IPS-11a (cell line): ENCODE data around the gene TGFB1I1.

Experiments
- H3K4me3 ChIP-seq: one replicate; pipeline ENCODE4 v1.5.1; 2013; ENCODE audit warnings: low read depth, low read length, control low read depth

The TGFB1I1 gene

DNA sequence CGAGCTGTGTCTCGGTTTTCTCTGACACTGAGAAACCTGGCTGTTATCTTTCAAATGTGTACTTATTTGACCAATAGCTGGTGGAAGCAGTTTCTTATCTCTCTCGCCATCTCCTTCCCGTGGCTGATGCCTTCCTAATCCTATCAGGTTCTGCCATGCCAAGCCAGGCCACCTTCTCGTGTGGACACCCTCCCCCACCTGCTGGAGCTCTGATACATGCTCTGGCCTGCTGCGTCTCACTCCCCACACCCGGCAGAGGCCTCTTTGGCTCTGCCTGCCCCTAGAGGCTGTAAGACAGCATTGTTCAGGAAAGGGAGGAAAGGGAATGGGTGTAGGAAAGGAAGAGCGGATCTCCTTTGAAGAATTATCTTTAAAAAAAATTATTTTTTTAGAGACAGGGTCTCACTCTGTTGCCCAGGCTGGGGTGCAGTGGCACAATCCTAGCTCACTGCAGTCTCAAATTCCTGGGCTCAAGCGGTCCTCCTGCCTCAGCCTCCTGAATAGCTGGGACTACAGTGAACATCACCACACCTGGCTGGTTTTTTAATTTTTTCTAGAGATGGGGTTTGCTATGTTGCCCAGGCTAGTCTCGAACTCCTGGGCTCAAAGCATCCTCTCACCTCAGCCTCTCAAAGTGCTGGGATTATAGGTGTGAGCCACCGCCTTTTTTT, 20.1 kb upstream of the TGFB1I1 start:
- H3K4me3 ChIP-seq, result no peak overlapping the region

DNA sequence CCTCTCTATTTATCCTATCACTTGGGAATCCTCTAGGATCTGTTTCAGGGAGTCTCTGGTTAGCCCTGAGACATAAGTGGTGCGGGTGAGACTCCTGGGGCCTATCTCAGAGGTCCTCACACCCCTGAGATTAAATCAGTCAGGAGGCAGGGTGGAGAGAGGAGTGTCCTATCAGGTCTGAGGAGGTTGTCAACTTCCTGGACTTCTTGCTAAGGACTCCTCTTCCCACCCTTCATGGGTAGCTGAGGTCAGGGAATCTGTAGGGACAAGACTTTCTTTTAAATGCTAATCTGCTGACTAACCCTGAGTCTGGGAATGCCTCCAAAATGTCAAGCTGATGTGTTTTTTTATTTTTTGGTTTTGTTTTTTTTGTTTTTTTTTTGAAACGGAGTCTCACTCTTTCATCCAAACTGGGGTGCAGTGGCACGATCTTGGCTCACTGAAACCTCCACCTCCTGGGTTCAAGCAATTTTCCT, 19.3 kb upstream of the TGFB1I1 start:
- no peak overlapping the region for H3K4me3 ChIP-seq

DNA sequence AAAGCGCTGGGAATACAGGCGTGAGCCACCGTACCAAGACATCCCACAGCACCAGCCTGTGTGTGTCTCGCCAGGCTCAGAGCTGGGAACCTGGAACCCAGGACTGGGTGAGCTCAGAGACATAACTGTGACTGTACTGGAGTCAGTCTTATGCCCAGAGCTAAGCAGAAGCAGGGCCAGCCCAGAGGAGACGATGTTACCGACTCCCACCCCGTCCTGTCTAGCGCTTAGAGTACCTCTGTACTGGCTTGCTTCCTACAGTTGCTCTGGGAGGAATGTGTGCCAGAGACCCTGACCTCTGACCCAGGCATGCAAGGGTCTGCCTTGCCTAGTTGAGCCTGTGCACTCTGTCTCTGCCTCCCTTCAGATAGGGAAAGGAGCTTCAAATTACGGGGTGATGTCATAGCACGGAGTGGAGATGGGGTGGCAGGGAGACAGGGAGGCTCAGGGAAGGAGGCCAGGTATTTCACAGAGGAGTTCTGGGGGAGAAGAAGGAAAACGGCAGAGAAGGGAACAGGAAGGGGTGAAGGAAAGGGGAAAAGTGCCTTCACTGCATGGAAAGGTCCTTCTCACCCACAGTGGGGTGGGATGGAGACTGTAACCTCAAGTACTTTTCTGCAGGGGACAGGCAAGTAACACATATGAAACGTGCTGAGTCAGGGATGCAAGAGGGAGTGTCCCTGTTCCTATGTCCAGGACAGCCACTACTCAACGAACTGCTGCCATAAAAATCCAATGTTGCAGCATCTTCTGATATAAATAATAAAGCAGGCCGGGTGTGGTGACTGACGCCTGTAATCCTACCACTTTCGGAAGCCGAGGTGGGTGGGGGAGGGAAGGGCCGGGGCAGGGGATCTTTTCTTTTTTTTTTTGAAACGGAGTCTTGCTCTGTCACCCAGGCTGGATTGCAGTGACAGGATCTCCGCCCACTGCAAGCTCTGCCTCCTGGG, 18.4 kb upstream of the TGFB1I1 start:
- no peak overlapping the region for H3K4me3 ChIP-seq

DNA sequence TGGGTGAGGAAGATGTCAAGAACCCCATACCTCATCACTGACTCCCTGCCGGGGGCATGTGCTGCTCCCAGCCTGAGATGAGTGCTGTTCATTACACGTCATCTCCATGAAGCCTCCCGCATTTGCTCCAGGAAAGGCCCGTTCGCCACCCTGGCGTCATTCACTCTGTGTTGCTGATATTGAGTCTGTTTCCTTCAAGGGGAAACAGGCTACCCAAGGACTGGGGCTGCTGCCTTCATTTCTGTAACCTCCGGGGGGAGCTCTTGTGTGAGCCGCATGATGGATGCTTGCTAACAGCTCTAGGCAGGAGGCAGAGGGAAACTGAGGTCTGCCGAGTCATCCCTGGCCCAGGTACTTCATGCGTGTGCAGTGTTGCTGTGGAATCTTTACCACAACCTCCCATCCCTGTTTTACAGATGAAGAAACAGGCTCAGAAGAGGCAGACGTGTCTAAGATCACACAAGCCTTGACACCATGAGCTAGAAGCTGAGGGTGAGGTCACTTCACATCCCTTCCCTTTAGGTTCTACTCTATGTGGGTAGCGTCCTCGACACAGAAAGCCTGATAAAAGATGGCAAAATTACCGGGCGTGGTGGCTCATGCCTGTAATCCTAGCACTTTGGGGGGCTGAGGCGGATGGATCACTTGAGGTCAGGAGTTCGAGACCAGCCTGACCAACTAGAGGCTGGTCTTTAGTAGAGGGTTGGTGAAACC, 16.2 kb upstream of the TGFB1I1 start:
- no peak overlapping the region for H3K4me3 ChIP-seq

DNA sequence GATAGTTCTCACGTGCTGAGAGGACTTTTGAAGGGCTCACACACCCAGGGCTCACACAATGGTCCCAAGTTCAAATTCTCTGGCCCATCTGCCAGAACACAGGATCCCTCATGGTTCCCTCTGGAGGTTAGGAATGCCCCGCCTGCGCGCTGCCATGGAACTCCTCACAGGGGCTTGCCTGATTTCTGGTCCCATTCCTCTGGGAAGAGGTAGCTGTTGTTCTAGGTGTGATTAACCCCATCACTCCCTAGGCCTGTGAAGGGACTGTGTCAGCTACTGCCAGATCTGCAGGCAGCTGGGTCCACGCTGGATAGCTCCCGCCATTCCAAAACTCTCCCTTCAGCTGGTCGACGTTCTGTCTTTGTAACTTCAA, 15.0 kb upstream of the TGFB1I1 start:
- no peak overlapping the region for H3K4me3 ChIP-seq

DNA sequence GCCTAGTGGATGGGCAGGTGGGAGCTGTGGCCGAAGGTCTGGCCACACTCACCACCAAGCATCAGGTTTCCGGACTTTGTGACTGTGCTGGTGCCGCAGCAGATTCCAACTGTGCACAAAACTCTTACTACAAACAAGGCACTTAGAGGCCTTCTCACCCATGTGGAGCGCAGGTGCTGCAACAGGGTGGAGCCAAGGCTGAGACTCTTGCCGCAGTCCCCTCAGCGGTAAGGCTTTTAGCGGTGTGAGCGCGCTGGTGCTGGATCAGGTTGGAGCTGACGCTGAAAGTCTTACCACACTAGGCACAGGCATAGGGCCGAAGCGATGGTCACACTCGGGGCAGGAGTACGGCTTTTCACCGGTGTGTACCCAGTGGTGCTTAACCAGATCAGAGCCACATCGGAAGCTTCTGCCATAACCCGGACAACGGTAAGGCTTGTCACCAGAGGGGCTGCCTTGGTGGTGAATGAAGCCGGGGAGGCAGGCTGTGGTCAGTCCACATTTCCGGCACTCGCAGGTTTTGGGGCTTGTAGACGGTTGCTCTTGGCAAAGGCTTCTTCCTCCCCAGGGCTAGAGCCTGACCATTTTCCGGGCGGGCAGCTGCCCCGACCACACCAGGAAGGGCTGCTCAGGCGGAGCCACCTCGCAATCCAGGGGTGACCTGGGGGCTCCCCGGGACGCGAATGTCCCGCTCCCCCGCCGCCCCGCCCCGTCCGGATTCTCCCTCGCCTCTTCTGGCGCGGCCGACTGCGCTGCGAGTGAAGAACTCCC, 13.7 kb upstream of the TGFB1I1 start:
- peak overlapping the region; percentile 85 for H3K4me3 ChIP-seq

DNA sequence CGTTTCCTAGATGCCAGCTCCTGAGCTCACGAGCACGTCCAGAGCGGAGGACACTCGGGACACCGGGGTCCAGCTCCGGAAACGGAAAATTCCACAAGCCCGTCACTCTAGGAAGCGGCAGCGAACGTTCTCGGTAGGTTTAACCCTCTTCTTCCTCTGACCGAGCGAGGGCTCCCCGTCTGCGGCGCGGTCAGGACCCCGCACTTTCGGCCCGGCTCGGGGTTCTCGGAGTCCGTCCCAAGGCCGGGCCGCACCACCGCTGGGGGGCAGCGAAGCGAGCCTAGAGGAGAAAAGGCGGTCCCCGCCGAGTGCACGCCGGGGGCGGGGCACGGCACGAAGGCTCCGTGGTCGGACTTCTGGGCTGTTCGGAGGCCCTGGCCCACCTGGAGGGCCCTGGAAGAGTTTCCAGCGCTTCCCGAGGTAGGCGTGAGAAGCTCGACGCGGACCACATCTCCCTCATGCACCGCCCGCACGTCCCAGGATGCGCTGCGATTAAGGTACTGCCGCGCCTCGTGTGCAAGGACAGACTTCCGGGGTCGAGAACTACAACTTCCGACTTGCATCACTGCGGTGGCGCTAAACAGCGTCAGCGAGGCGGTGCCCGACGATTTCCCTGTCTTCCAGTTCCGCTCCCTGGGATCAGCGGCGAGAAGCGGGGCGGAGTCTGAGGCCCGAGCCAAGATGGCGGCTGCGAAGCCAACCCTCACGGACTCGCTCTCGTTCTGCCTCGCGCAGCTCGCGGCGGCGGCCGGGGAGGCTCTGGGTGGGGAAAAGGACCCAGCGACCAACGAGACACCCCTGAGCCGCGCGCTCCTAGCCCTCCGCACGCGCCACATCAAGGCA, 12.9 kb upstream of the TGFB1I1 start, which contains the start of gene ARMC5:
TSS of gene ARMC5 (plus strand) at position 658 of the 843 bp plus-strand sequence. CDS start at position 682, 24 bp downstream.
- peak within 1 kb of the TSS; percentile 85 for H3K4me3 ChIP-seq

DNA sequence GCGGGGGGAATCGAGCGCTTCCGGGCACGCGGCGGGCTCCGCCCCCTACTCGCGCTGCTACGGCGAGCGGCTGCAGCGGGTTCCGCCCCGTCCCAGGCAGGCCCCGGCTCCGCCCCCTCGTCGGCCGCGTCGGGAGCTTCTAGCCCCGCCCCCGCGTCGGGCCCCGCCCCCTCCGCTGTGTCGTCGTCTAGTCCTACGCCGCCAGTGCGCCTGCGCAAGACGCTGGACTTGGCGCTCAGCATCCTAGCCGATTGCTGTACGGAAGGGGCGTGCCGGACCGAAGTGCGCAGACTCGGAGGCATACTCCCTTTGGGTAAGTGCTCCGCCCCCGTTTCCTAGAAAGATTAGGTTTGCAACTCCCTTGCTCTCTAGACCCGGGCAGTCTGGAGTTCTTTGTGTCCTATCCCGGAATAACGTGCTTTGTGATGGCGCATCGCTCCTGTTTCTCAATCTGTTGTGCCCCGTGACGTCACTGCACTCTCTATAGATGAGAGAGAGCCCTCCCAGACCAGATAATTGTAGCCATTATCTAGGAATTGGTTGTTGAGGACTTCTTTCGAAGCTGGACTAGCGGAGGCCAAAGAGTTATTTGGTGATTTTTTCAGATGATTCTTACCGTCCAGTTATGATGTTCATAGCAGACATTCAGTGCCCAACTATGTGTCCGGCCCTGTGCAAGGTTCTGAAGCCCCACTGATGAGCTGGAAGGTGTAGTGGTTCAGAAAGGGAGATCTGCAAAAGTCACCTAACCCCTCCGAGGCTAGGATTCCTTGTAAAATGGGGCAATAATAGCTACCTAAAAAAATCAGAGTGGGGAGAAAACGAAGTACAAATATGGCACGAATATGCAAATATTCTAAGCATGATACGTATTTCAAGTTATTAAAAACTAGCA, 12.0 kb upstream of the TGFB1I1 start:
- H3K4me3 ChIP-seq, result peak overlapping the region; percentile 85

DNA sequence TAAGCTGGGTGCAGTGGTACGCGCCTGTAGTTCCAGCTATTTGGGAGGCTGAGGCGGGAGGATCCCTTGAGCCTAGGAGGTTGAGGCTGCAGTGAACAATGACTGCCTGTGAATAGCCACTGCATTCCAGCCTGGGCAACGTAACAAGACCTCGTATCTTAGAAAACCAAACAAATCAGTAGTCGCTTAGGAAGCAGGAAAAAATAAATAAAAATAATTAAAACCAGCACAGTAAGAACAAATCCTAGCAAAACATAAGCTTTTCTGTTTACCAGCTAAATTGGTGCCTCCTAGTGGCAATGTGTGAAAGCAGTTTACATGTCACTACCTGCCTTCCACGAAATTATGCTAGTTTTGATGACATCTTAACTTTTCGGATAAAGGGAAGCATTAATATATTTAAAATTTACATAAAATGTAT, 11.4 kb upstream of the TGFB1I1 start:
- H3K4me3 ChIP-seq, result peak overlapping the region; percentile 56

DNA sequence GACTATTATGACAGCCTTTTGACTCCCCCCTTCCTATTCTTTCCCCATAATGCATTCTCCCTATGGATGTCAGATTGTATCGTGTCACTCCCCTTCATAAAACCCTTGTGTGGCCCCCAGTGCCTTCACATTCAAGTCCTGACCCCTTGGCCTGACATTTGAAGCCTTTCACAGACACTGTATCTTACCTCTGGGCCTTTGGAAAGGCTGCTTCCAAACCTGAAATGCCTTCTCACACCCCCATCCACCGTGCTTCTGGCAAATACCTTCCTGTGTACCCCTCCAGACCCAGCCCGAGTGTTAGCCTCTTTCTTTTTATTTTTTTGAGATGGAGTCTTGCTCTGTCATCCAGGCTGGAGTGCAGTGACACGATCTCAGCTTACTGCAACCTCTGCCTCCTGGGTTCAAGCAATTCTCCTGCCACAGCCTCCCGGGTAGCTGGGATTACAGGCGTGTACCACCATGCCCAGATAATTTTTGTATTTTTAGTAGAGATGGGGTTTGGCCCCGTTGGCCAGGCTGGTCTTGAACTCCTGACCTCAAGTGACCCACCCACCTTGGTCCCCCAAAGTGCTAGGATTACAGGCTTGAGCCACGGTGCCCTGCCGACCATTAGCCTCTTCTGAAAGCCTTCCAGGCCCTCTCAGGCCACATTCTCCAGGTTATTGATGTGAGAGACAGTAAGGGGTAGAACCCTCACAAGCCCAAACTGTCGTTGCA, 10.6 kb upstream of the TGFB1I1 start:
- H3K4me3 ChIP-seq, result no peak overlapping the region

DNA sequence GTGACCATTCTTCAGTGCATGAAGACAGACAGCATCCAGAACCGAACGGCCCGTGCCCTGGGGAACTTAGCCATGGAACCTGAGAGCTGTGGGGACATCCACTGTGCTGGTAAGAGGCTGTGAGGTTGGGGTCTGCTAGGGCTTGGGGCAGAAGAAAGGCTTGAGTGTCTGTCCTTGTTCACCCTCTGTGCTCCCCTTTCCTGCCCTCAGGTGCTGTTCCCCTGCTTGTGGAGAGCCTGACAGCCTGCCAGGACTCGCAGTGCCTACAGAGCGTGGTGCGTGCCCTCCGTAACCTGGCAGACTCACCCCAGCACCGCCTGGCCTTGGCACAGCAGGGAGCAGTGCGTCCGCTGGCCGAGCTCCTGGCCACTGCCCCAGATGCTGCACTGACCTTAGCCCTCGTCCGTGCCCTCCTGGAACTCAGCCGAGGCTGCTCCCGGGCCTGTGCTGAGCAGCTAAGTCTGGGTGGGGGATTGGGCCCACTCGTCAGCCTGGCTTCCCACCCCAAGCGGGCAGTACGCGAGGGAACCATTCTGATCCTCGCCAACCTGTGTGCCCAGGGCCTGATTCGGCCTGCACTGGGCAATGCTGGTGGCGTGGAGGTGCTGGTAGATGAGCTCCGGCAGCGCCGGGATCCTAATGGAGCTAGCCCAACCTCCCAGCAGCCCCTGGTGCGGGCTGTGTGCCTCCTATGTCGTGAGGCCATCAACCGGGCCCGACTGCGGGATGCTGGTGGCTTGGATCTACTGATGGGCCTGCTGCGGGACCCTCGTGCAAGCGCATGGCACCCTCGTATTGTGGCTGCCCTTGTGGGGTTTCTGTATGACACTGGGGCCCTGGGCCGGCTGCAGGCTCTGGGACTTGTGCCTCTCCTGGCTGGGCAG, 9.8 kb upstream of the TGFB1I1 start:
- H3K4me3 ChIP-seq, result no peak overlapping the region

DNA sequence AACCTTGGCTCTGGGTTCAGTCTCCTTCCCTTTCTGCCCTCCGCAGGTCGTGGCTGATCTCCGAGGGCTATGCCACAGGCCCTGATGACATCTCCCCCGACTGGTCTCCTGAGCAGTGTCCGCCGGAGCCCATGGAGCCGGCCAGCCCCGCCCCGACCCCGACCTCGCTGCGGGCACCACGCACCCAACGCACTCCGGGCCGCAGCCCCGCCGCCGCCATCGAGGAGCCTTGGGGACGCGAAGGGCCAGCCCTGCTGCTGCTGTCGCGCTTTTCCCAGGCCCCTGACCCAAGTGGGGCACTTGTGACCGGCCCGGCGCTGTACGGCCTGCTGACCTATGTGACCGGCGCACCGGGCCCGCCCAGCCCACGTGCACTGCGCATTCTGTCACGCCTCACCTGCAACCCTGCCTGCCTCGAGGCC, 7.6 kb upstream of the TGFB1I1 start:
- no peak overlapping the region for H3K4me3 ChIP-seq

DNA sequence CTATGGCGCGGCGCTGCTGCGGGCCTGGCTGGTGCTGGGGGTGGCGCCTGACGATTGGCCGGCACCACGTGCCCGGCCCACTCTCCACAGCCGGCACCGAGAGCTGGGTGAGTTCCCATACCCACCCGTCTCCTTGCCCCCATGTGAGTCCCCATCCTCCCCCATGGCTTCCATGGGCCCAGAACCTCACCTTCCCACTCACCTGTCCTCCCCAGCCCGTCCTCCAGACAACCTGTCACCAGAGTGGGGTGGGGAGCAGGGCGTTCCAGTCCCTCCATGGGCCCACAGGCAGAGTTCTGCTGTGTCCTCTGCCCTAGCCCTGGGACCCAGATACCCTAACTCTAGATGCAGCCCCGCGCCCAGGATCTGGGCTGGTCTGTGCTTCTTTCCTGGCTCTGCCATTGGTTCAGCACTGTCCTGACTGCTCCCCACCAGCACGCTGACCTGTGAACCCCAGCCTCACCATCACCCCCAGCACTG, 7.1 kb upstream of the TGFB1I1 start:
- no peak overlapping the region for H3K4me3 ChIP-seq

DNA sequence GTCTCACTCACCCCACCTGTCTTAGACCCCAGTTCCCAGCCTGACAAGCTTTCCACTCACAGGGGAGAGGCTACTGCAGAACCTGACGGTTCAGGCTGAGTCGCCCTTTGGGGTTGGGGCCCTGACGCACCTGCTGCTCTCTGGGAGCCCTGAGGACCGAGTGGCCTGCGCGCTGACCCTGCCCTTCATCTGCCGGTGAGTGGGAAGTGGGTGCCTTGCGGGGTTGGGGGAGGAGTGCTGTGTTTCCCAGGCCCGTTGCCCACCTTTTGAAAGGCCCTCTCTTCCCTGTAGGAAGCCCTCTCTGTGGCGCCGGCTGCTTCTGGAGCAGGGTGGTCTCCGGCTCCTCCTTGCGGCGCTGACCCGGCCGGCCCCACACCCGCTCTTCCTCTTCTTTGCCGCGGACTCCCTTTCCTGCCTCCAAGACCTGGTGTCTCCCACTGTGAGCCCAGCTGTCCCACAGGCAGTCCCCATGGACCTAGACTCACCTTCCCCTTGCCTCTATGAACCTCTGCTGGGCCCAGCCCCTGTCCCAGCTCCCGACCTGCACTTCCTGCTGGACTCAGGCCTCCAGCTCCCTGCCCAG, 6.1 kb upstream of the TGFB1I1 start:
- H3K4me3 ChIP-seq, result no peak overlapping the region

DNA sequence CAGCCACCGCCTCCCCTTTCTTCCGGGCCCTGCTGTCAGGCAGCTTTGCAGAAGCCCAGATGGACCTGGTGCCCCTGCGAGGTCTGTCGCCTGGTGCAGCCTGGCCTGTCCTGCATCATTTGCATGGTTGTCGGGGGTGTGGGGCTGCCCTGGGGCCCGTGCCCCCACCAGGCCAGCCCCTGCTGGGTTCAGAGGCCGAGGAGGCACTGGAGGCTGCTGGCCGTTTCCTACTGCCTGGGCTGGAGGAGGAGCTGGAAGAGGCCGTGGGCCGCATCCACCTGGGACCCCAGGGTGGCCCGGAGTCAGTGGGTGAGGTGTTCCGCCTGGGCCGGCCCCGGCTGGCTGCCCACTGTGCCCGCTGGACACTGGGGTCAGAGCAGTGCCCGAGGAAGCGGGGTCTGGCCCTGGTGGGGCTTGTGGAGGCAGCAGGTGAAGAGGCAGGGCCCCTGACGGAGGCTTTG, 5.5 kb upstream of the TGFB1I1 start:
- no peak overlapping the region for H3K4me3 ChIP-seq

DNA sequence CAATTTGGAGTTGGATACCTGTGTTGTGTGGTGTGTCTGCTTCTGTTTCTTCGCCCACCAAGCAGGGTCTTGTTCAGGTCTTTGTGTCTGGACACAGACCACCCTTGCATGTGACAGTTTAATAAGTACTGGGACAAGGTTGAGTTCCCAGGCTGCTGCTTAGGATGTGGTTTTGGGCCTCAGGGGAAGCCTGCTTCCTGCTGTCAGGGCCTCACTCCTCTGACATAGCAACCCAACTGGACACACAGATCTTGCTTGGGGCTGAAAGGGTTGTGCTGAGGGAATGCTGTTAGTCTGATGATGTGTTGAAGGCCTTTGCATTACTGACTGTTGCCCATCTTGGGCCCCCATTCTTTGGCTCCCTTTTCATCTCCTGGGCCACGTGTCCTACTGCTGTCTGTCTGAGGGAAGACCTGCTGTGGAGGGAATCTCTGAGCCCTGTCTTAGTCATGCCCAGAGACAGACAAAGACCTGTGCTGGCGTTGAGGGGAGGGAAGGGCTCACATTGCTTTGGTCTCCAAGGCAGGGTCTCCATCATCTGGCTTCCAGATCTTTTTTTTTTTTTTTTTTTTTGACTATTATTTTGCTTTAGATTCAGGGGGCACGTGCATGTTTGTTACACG, 4.7 kb upstream of the TGFB1I1 start:
- no peak overlapping the region for H3K4me3 ChIP-seq
